UCSD-AML1 (cell line): ENCODE data around the gene CLK1.

Source experiments
- DNase-seq: peaks from one replicate; lab custom pipeline; 2025; ENCODE audit not compliant: unreplicated experiment; lab: John Stamatoyannopoulos, UW

Gene CLK1

DNA sequence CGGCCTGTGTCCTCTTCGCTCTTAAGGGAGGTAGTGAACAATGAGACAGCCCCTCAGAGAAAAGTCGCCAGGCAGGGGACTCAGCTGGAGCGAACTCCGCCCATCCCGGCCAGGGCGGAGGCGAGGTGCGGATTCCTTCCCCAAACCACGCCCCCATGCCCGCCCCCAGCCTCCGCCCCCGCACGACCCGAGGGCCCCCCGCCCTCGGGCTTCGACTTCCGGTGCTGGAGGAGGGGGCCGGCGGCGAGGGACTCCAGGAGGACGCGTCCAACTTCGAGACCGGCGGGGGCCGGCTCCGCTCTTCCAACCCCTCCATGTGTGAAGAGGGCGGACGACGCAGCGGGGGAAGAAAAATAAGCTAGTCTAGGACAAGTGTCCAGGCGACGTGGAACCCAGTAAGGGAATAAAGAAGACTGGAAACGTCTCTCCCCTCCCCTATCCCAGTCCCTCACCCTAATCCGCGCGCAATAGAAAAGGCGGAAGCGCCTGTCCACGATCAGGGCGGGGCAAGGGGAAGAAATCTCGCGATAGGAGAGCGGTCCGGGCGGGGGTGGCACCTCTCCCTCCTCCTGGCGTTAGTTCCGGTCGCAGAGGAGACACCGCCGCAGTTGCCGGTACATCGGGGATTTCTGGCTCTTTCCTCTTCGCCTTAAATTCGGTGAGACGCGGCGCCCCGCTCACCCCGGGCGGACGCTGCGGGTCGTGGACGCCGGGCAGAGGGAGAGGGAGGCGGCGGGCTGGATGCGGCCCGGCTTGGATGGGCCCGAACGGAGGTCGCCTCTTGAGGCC is 52.9 kb downstream of the CLK1 start, which contains the start of gene BZW1:
TSS of gene BZW1 (plus strand) at position 578 of the 789 bp plus-strand sequence. CDS start 1,308 bp downstream, outside the sequence.
- peak; percentile 98 for DNase-seq

GRCh38 chr2:200810998-200811332 is 53.5 kb downstream of the CLK1 start:
- DNase-seq, result no peak

- peak; percentile 34 for DNase-seq
These were observed 54.0 kb downstream of the CLK1 start for GRCh38 chr2:200810252-200810997.

DNA sequence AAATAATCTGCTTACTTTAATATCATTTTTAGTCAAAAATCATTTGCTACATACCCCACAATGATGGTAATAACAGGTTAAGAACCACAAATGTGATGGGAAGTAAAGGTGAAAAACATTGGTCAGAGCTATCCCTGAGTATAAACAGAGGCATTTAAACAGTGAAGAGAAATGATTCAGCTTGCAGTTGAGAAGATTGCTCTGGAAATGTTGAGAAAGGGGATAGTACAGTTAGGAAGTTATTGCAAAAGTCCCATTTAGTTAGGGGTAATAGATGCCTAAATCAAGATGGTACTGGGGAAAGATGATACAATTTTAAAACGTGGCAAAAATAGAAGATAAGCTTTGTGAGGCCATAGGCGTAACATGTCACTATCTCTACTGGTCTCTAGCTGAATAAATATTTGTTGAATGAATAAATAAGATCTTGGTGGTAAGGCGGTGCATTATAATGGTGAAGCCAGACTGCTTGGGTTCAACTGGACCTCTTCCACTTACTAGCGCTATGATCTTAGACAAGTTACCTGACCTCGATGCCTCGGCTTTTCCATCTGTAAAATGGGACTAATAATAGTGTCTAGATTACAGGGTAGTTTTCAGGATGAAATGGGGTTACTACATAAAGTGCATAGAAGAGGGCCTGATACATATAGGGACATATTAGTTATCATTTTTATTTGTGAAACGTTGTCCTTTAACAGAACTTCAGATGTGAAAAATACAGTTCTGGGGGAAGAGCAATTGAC is 54.8 kb downstream of the CLK1 start:
- no peak for DNase-seq
